Measurements from ENCODE around the gene ATM.
"Not testable (repeated sequence)": the region's sequence is repeated elsewhere in the genome, so short reads cannot be mapped to it uniquely, and the experiment has no call there.

ATM gene

DNA sequence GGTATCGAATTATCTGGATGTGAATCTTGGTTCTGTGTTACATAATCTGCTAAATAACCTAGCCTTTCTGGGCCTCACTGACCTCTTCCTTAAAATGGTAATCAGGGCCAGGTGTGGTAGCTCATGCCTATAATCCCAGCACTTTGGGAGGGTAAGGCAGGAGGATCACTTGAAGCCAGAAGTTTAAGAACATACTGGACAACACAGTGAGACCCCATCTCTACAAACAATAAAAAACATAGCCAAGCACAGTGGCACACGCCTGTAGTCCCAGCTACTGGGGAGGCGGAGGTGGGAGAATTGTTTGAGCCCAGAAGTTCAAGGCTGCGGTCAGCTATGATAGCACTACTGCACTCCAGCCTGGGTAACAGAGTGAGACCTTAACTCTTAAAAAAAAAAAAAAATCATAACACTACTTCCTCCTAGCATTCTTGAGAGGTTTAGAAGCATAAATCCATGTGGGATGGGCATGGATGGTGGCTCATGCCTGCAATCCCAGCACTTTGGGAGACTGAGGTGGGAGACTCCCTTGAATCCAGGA lies 171.9 kb downstream of the ATM start:
- Histone ChIP-seq H2AFZ (ENCODE audit: low read length) (no peak overlapping the region), H3K4me3 (ENCODE audit: low read length, poor library complexity, severe bottlenecking) (no peak overlapping the region), H3K9me3 (ENCODE audit: insufficient read depth, low read depth, low read length) (no peaks in the 10 kb centered on the region), H4K20me1 (ENCODE audit: insufficient read depth, low read length, poor library complexity, severe bottlenecking) (no peaks in the 10 kb centered on the region), H3K4me1 (ENCODE audit: insufficient read depth, low read length, poor library complexity, severe bottlenecking) (no peaks in the 10 kb centered on the region), H3K27me3 (ENCODE audit: insufficient read depth, low read length, poor library complexity, severe bottlenecking) (no peaks in the 10 kb centered on the region), H3K79me2 (ENCODE audit: insufficient read depth, low read length) (no peaks in the 10 kb centered on the region), H3K9ac (ENCODE audit: low read depth, low read length, poor library complexity, severe bottlenecking) (no peak overlapping the region), H3F3A (ENCODE audit: low read depth) (no peaks in the 10 kb centered on the region), H3K36me3 (ENCODE audit: insufficient read depth, low read length) (no peaks in the 10 kb centered on the region), H3K9me2 (replicated peaks; ENCODE audit: low read depth, low read length) (no peaks in the 10 kb centered on the region), H3K4me2 (ENCODE audit: low read depth, low read length, poor library complexity, severe bottlenecking) (no peak overlapping the region)
- no peak for TF ChIP-seq EZH2phosphoT487 (IDR thresholded peaks at IDR 0.05; ENCODE audit: borderline replicate concordance)
- TF ChIP-seq, protein P1, sequence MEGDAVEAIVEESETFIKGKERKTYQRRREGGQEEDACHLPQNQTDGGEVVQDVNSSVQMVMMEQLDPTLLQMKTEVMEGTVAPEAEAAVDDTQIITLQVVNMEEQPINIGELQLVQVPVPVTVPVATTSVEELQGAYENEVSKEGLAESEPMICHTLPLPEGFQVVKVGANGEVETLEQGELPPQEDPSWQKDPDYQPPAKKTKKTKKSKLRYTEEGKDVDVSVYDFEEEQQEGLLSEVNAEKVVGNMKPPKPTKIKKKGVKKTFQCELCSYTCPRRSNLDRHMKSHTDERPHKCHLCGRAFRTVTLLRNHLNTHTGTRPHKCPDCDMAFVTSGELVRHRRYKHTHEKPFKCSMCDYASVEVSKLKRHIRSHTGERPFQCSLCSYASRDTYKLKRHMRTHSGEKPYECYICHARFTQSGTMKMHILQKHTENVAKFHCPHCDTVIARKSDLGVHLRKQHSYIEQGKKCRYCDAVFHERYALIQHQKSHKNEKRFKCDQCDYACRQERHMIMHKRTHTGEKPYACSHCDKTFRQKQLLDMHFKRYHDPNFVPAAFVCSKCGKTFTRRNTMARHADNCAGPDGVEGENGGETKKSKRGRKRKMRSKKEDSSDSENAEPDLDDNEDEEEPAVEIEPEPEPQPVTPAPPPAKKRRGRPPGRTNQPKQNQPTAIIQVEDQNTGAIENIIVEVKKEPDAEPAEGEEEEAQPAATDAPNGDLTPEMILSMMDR (conservative IDR thresholded peaks at IDR 0.05; ENCODE audit: low read length): no peak

DNA sequence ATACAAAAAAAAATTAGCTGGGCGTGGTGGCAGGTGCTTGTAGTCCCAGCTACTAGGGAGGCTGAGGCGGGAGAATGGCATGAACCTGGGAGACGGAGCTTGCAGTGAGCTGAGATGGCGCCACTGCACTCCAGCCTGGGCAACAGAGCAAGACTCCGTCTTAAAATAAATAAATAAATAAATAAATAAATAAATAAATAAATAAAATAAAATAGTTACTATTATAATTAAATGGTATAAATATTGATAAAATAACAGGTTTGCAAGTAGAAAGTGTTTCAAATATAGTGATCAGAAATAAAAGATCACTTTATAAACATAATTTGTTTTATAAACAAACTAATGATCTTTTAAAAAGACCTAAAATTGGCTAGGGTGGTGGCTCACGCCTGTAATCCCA lies 173.8 kb downstream of the ATM start:
- not testable (repeated sequence) for H3K9me3 ChIP-seq (ENCODE audit: insufficient read depth, low read depth, low read length); H3F3A ChIP-seq (ENCODE audit: low read depth); H3K4me3 ChIP-seq (ENCODE audit: low read length, poor library complexity, severe bottlenecking); H3K9ac ChIP-seq (ENCODE audit: low read depth, low read length, poor library complexity, severe bottlenecking); H3K79me2 ChIP-seq (ENCODE audit: insufficient read depth, low read length); H3K27me3 ChIP-seq (ENCODE audit: insufficient read depth, low read length, poor library complexity, severe bottlenecking); H3K9me2 ChIP-seq (replicated peaks; ENCODE audit: low read depth, low read length); H3K4me1 ChIP-seq (ENCODE audit: insufficient read depth, low read length, poor library complexity, severe bottlenecking); H3K4me2 ChIP-seq (ENCODE audit: low read depth, low read length, poor library complexity, severe bottlenecking); H3K36me3 ChIP-seq (ENCODE audit: insufficient read depth, low read length); H4K20me1 ChIP-seq (ENCODE audit: insufficient read depth, low read length, poor library complexity, severe bottlenecking); H2AFZ ChIP-seq (ENCODE audit: low read length)

DNA sequence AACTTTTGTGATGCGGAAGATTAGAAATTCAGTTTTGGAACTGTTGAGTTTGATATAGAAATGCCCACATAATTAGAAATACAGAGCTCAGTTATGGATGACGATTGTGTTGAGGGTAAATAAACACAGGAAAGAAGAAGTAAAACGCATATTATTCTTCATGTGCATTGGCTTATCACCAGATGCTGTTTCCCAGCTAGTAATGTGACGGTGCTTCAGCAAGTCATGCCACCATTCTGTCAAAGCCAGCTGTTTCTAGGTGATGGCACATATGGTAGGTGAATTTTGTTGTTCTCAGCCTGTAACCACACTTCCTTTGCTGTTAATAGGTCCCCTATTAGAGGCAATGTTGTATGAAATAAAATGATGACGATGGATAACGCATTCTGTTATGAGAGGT lies 175.6 kb downstream of the ATM start:
- no peaks in the 10 kb centered on the region for H3K36me3 ChIP-seq (ENCODE audit: insufficient read depth, low read length)
- no peak overlapping the region for H3K9ac ChIP-seq (ENCODE audit: low read depth, low read length, poor library complexity, severe bottlenecking)
- no peak for TF ChIP-seq EZH2phosphoT487 (IDR thresholded peaks at IDR 0.05; ENCODE audit: borderline replicate concordance)
- TF ChIP-seq, protein P1 (conservative IDR thresholded peaks at IDR 0.05; ENCODE audit: low read length): no peak
- no peaks in the 10 kb centered on the region for H3K27me3 ChIP-seq (ENCODE audit: insufficient read depth, low read length, poor library complexity, severe bottlenecking)
- no peaks in the 10 kb centered on the region for H4K20me1 ChIP-seq (ENCODE audit: insufficient read depth, low read length, poor library complexity, severe bottlenecking)
- no peaks in the 10 kb centered on the region for H3K79me2 ChIP-seq (ENCODE audit: insufficient read depth, low read length)
- no peak overlapping the region for H3K4me3 ChIP-seq (ENCODE audit: low read length, poor library complexity, severe bottlenecking)
- H3F3A ChIP-seq (ENCODE audit: low read depth): no peaks in the 10 kb centered on the region
- no peaks in the 10 kb centered on the region for H3K4me1 ChIP-seq (ENCODE audit: insufficient read depth, low read length, poor library complexity, severe bottlenecking)
- no peaks in the 10 kb centered on the region for H3K9me3 ChIP-seq (ENCODE audit: insufficient read depth, low read depth, low read length)
- H3K4me2 ChIP-seq (ENCODE audit: low read depth, low read length, poor library complexity, severe bottlenecking): no peak overlapping the region
- no peak overlapping the region for H2AFZ ChIP-seq (ENCODE audit: low read length)
- no peaks in the 10 kb centered on the region for H3K9me2 ChIP-seq (replicated peaks; ENCODE audit: low read depth, low read length)

DNA sequence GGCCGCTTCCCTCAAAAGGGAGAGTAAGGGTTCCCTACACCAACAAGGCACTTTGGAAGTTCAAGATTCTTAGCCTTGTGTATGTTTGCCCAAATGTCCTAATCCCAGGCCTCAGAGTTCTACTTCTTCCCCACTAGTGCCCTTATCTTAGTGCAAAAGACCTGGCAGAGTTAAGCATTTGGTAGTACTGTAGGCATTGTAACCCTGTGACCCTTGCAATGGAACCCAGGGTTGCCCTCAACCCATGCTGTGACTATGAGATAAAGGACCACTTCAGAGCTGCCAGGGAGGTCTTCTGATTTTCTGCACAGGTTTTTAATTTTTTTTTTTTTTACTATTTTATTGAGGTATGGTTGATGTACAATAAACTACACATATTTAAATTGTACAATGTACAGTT lies 179.4 kb downstream of the ATM start:
- Histone ChIP-seq H3K4me3 (ENCODE audit: low read length, poor library complexity, severe bottlenecking) (no peak overlapping the region), H3F3A (ENCODE audit: low read depth) (no peaks in the 10 kb centered on the region), H4K20me1 (ENCODE audit: insufficient read depth, low read length, poor library complexity, severe bottlenecking) (no peaks in the 10 kb centered on the region), H3K4me1 (ENCODE audit: insufficient read depth, low read length, poor library complexity, severe bottlenecking) (no peaks in the 10 kb centered on the region), H3K4me2 (ENCODE audit: low read depth, low read length, poor library complexity, severe bottlenecking) (no peak overlapping the region), H3K79me2 (ENCODE audit: insufficient read depth, low read length) (no peaks in the 10 kb centered on the region), H3K36me3 (ENCODE audit: insufficient read depth, low read length) (no peaks in the 10 kb centered on the region), H3K9ac (ENCODE audit: low read depth, low read length, poor library complexity, severe bottlenecking) (no peak overlapping the region), H3K27me3 (ENCODE audit: insufficient read depth, low read length, poor library complexity, severe bottlenecking) (no peaks in the 10 kb centered on the region), H3K9me3 (ENCODE audit: insufficient read depth, low read depth, low read length) (no peaks in the 10 kb centered on the region), H2AFZ (ENCODE audit: low read length) (no peak overlapping the region), H3K9me2 (replicated peaks; ENCODE audit: low read depth, low read length) (no peaks in the 10 kb centered on the region)
- TF ChIP-seq EZH2phosphoT487 (IDR thresholded peaks at IDR 0.05; ENCODE audit: borderline replicate concordance): no peak
- TF ChIP-seq, protein P1 (conservative IDR thresholded peaks at IDR 0.05; ENCODE audit: low read length): no peak

All from Loucy (cell line).